HEK293 (cell line): ENCODE results near the gene IL6R.

Experiments used
- GLI4 ChIP-seq: fragments of 450-650 bp; formaldehyde crosslinking; IDR thresholded peaks from 2 replicates; pipeline ENCODE4 v1.5.1; 2016; ENCODE audit warnings: missing biosample characterization, missing genetic modification characterization
- SCRT1 ChIP-seq: fragments of 450-650 bp; formaldehyde crosslinking; IDR thresholded peaks from 2 replicates; pipeline ENCODE4 v1.5.1; 2016; ENCODE audit warnings: missing biosample characterization, missing genetic modification characterization, borderline replicate concordance
- ZNF423 ChIP-seq: fragments of 450-650 bp; formaldehyde crosslinking; IDR thresholded peaks from 2 replicates; pipeline ENCODE4 v1.5.1; 2016; ENCODE audit warnings: missing biosample characterization, missing genetic modification characterization

GRCh38 chr1:154479764-154480421, 74.8 kb downstream of the IL6R start:
- TF ChIP-seq GLI4 (tag by site-specific recombination) (no peak), ZNF423 (tag by site-specific recombination) (no peak), SCRT1 (tag by site-specific recombination) (no peak)
